ENCODE measurements around the gene IL11. TPM values are rescaled to one million over a fixed set of nuclear protein-coding genes. Genes with fewer than 3 reads are reported as not detected.

The IL11 gene
- polyA plus RNA-seq, 2 of the 4 experiments (the other 2 are of a cell fraction), result 52.4 to 100.0 TPM

DNA sequence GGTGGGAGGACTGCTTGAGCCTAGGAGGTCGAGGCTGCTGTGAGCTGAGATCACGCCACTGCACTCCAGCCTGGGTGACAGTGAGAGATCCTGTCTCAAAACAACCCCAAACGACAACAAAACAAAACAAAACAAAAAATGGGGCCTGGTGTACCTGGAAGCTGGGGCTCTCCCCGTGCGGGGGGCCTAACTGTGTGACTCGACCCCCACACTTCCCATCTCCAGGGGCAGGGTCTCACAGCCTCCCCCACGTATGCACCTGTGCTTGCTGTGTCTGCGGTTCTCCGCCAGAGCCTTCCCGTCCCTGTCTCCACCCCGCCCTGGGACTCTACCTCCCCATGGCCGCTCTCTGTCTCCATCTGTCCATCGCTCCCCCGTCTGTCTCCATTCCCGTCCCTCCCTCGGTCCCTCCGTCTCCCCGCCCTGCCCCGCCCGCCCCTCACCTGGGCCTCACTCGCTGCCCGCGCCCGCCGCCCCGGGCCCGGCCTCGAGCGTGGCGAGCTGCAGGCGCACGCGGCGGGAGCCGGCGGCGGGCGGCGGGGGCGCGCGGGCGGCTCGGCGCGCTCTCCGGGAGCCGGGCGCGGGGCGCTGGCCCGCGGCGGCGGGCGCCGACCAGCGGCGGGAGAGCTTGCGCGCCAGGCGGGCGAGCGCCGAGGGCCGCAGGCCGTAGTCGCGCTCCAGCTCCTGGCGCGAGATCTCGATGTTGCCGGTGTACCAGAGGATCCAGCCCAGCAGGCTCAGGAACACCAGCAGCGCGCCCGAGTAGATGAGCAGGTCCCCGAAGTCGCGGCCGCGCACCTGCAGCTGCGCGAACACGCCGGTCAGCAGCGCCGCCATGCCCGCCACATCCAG, 13.2 kb upstream of the IL11 start:
- FAIRE-seq, result no peak
- ChIA-PET CTCF (interaction anchor here (0.6 to 3.2 kb wide), 54 partner anchors 8 to 248 kb away, joined by 3 to 62 read pairs (median 6); partner anchors contain the start of genes DNAAF3, GARIN5B, HSPBP1 and IL11), POLR2A (interaction anchor here (0.6 to 4.5 kb wide), 23 partner anchors 8 to 242 kb away, joined by 3 to 47 read pairs (median 4); partner anchors contain the start of genes BRSK1, HSPBP1, IL11 and KMT5C)
- peaks cover 40% of the 10 kb centered on the region for H3K4me1 ChIP-seq
- peak overlapping the region; percentile 89 to 99 for H3K27ac ChIP-seq
- H3K4me2 ChIP-seq, result peak overlapping the region; percentile 92
- H3K4me3 ChIP-seq, result peak overlapping the region; percentile 89
- H3K9me3 ChIP-seq, result peaks cover 6% of the 10 kb centered on the region; the same call in 2 of the 3 replicates
- ATAC-seq, result peak; percentile 12 to 59
- 38% methylated on average over 14 of the region's 88 CpGs for WGBS (ENCODE audit: missing lambda C conversion rate)
- TF ChIP-seq CHD2 (IDR thresholded peaks at IDR 0.05; ENCODE audit: low read length, partially characterized antibody) (no peak), E2F6 (IDR thresholded peaks at IDR 0.05; ENCODE audit: borderline replicate concordance, low read depth) (peak; percentile 45; the same call in 1 of the 2 replicates), HEYL (CRISPR knock-in tag; IDR thresholded peaks at IDR 0.05) (no peak), SMC3 (IDR thresholded peaks at IDR 0.05) (peak; percentile 26; the same call in 2 of the 3 replicates), REST (IDR thresholded peaks at IDR 0.05) (no peak), BHLHE40 (IDR thresholded peaks at IDR 0.05; ENCODE audit: low read depth, low read length) (no peak), RAD21 (conservative IDR thresholded peaks at IDR 0.05 in 1 of 2, IDR thresholded peaks at IDR 0.05 in 1 of 2) (peak; percentile 10 to 46; a peak in 3 of 5 replicates), HOXA7 (CRISPR knock-in tag; IDR thresholded peaks at IDR 0.05) (0 out of 2 replicates have a peak, but pooled peaks have one; percentile 37), ATOH8 (CRISPR knock-in tag; IDR thresholded peaks at IDR 0.05; ENCODE audit: low read depth) (no peak), CHD4 (IDR thresholded peaks at IDR 0.05; ENCODE audit: borderline replicate concordance) (no peak), MAX (IDR thresholded peaks at IDR 0.05) (peak; percentile 52), JUN (IDR thresholded peaks at IDR 0.05) (peak; percentile 58 to 78; a peak in 2 of 5 replicates)
- TF ChIP-seq, protein P1, sequence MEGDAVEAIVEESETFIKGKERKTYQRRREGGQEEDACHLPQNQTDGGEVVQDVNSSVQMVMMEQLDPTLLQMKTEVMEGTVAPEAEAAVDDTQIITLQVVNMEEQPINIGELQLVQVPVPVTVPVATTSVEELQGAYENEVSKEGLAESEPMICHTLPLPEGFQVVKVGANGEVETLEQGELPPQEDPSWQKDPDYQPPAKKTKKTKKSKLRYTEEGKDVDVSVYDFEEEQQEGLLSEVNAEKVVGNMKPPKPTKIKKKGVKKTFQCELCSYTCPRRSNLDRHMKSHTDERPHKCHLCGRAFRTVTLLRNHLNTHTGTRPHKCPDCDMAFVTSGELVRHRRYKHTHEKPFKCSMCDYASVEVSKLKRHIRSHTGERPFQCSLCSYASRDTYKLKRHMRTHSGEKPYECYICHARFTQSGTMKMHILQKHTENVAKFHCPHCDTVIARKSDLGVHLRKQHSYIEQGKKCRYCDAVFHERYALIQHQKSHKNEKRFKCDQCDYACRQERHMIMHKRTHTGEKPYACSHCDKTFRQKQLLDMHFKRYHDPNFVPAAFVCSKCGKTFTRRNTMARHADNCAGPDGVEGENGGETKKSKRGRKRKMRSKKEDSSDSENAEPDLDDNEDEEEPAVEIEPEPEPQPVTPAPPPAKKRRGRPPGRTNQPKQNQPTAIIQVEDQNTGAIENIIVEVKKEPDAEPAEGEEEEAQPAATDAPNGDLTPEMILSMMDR (IDR thresholded peaks at IDR 0.05), result peak; percentile 64
- DNase-seq (ENCODE audit: low read depth in 1 of 2, low spot score in 1 of 2), result peak; percentile 72 to 82

DNA sequence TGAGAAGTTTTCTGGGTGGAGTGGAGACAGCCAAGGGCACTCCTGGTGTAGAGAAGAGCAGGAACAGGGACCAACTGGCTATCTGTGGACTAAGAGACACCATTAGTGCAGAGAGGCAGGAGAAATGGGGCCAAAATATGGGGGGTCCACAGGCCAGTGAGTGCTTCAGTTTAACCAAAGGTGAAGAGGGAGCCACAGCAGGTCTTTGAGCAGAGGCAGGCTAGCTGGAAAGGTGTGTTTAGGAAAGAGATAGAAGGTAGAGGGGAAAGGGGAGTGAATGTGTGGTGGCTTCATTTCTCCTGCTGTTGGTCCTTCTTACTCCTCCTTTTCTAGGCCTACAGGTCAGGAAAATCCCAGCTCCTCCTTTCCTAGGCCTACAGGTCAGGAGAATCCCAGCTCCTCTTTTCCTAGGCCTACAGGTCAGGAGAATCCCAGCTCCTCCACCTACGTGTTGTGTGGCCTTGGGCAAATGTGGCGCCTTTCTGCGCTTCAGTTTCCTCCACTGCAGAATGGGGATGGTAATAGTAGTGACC, 12.3 kb upstream of the IL11 start:
- H3K4me2 ChIP-seq, result peak overlapping the region; percentile 92
- ChIA-PET POLR2A (interaction anchor here (0.6 to 0.8 kb wide), 2 partner anchors 9 to 920 kb away, joined by 3 to 7 read pairs; no protein-coding TSS in a partner anchor), CTCF (interaction anchor here (0.6 to 3.2 kb wide), 32 partner anchors 9 to 249 kb away, joined by 3 to 62 read pairs (median 7); partner anchors contain the start of genes DNAAF3, GARIN5B, HSPBP1 and IL11)
- DNase-seq (ENCODE audit: low read depth in 1 of 2, low spot score in 1 of 2) (no peak), ATAC-seq (no peak), FAIRE-seq (no peak)
- H3K4me3 ChIP-seq, result no peak overlapping the region
- peak overlapping the region; percentile 89 to 99; a peak in 5 of 6 replicates for H3K27ac ChIP-seq
- 97% methylated on average over 3 of the region's 3 CpGs for whole genome bisulfite sequencing (ENCODE audit: missing lambda C conversion rate)
- TF ChIP-seq ELK1 (IDR thresholded peaks at IDR 0.05; ENCODE audit: low read depth, low read length), result no peak
- no peak for TF ChIP-seq ZNF302 (CRISPR knock-in tag; IDR thresholded peaks at IDR 0.05)
- TF ChIP-seq CBX2 (IDR thresholded peaks at IDR 0.05; ENCODE audit: borderline replicate concordance, low read depth), result no peak
- TF ChIP-seq NR3C1 (IDR thresholded peaks at IDR 0.05), result no peak
- TF ChIP-seq ZSCAN20 (CRISPR knock-in tag; IDR thresholded peaks at IDR 0.05), result no peak
- TF ChIP-seq ZFP36 (IDR thresholded peaks at IDR 0.05; ENCODE audit: borderline replicate concordance, partially characterized antibody), result peak; percentile 34
- TF ChIP-seq POLR2AphosphoS2 (conservative IDR thresholded peaks at IDR 0.05; ENCODE audit: low read length), result no peak
- peaks cover 40% of the 10 kb centered on the region for H3K4me1 ChIP-seq
- H3K9me3 ChIP-seq, result peaks cover 6% of the 10 kb centered on the region; the same call in 2 of the 3 replicates
